HepG2 (cell line): ENCODE measurements around the gene TOMM7. TPM values are rescaled to one million over a fixed set of nuclear protein-coding genes. Genes with fewer than 3 reads are reported as not detected.

Source experiments
- ATAC-seq: fragments of 200-7000 bp; cut with Tn5 transposase; 3 replicates; pipeline ENCODE4 v1.9.1; 2020; ENCODE audit warnings: mild to moderate bottlenecking, moderate library complexity
- BruUV-seq: library from RNA; stranded (reverse); fragments of 400-500 nt; replicated peaks from 2 replicates; lab custom pipeline; 2021; lab: Mats Ljungman, UMichigan
- CTCF ChIA-PET: fragments of 300-600 bp; formaldehyde crosslinking; extraction: SDS; loops from one replicate; lab custom pipeline; 2021; ENCODE audit warnings: low total read pairs, inconsistent platforms, low intra/inter-chr PET ratio; lab: Yijun Ruan, JAX
- POLR2A ChIA-PET: fragments of 350-600 bp; sonication (Branson Sonifier 250); formaldehyde crosslinking; loops from one replicate; lab custom pipeline; 2020; ENCODE audit warnings: antibody characterized with exemption, inconsistent platforms; lab: Yijun Ruan, JAX
- DNase-seq: peaks from one replicate; pipeline ENCODE4 v3.0.0-alpha.2; 2015; ENCODE audit warnings: low spot score
- FAIRE-seq: peaks from 3 replicates; lab custom pipeline; 2011; peaks lifted over from hg19 to GRCh38; lab: Jason Lieb, UNC
- H2AFZ ChIP-seq: one replicate; pipeline ENCODE4 v1.6.1; 2011; ENCODE audit warnings: low read length, inconsistent platforms
- H3K27ac ChIP-seq: fragments of 300-600 bp; 3 replicates; pipeline ENCODE4 v1.8.0; 2011; ENCODE audit warnings: mixed run types, mild to moderate bottlenecking, mixed read lengths, low read length, inconsistent platforms; ENCODE audit not compliant: insufficient read depth; ENCODE audit errors: extremely low read length
- H3K27me3 ChIP-seq, 2 experiments: fragments of 200-600 bp in 1 of 2; 2 replicates in 1 of 2; 3 replicates in 1 of 2; pipeline versions ENCODE4 v1.6.0 to v1.8.0; 2011; ENCODE audit warnings: low read length in 2 of 2, mild to moderate bottlenecking in 2 of 2, moderate library complexity in 2 of 2, inconsistent platforms in 1 of 2; ENCODE audit not compliant: insufficient read depth in 2 of 2, control insufficient read depth in 1 of 2
- H3K36me3 ChIP-seq, 2 experiments: fragments of 200-600 bp in 1 of 2; replicated peaks in 1 of 2; 2 replicates in 1 of 2; 3 replicates in 1 of 2; pipeline versions ENCODE4 v1.5.1 to v1.8.0; 2011; ENCODE audit warnings: low read length in 2 of 2, inconsistent platforms in 1 of 2; ENCODE audit not compliant: insufficient read depth in 2 of 2, control insufficient read depth in 1 of 2
- H3K4me1 ChIP-seq: 2 replicates; pipeline ENCODE4 v1.5.1; 2012; ENCODE audit warnings: low read length, inconsistent platforms; ENCODE audit not compliant: insufficient read depth
- H3K4me2 ChIP-seq: 2 replicates; pipeline ENCODE4 v1.6.0; 2011; ENCODE audit warnings: low read depth, low read length, inconsistent platforms
- H3K4me3 ChIP-seq, 3 experiments: fragments of 200-600 bp in 1 of 3; sonication (generic), shearing (Covaris generic) in 1 of 3; replicated peaks in 1 of 3; 2 replicates each; pipeline ENCODE4 v1.5.1; 2011 to 2016; ENCODE audit warnings: low read length in 3 of 3, inconsistent platforms in 2 of 3, low read depth in 2 of 3, mild to moderate bottlenecking in 2 of 3, control low read depth in 1 of 3, mixed read lengths in 1 of 3; ENCODE audit not compliant: insufficient read depth in 1 of 3
- H3K79me2 ChIP-seq: one replicate; pipeline ENCODE4 v1.6.1; 2011; ENCODE audit warnings: low read length, inconsistent platforms; ENCODE audit not compliant: insufficient read depth
- H3K9ac ChIP-seq: 2 replicates; pipeline ENCODE4 v1.6.0; 2011; ENCODE audit warnings: mild to moderate bottlenecking, low read depth, low read length, inconsistent platforms; ENCODE audit not compliant: insufficient read depth
- H3K9me3 ChIP-seq: 2 replicates; pipeline ENCODE4 v1.5.1; 2012; ENCODE audit warnings: mild to moderate bottlenecking, low read length
- H4K20me1 ChIP-seq: 2 replicates; pipeline ENCODE4 v1.6.0; 2011; ENCODE audit warnings: inconsistent platforms, mild to moderate bottlenecking, low read length, moderate library complexity; ENCODE audit not compliant: insufficient read depth
- KDM1A ChIP-seq: IDR thresholded peaks from 2 replicates; pipeline ENCODE4 v1.6.1; 2016; ENCODE audit warnings: missing compliant biosample characterization
- SMC3 ChIP-seq: IDR thresholded peaks from 2 replicates; pipeline ENCODE4 v1.6.1; 2011; ENCODE audit warnings: low read length, improper control_type of control experiment
- TERF1 ChIP-seq: sonication (generic); formaldehyde crosslinking; IDR thresholded peaks from 2 replicates; pipeline ENCODE4 v1.8.0; 2022; ENCODE audit warnings: mild to moderate bottlenecking, missing genetic modification reagents, moderate library complexity
- ZNF280D ChIP-seq: sonication (generic); formaldehyde crosslinking; IDR thresholded peaks from 2 replicates; pipeline ENCODE4 v1.5.1; 2020; ENCODE audit warnings: mild to moderate bottlenecking, missing genetic modification reagents
- ZNF589 ChIP-seq: sonication (generic); formaldehyde crosslinking; conservative IDR thresholded peaks from 2 replicates; pipeline ENCODE4 v1.8.0; 2022; ENCODE audit warnings: mild to moderate bottlenecking, moderate library complexity, missing genetic modification reagents
- ZUFSP ChIP-seq: sonication (generic); formaldehyde crosslinking; IDR thresholded peaks from 2 replicates; pipeline ENCODE4 v1.9.0; 2021; ENCODE audit warnings: missing genetic modification reagents, mild to moderate bottlenecking, borderline replicate concordance
- WGBS: methylation state at CpG from one replicate; pipeline ENCODE4 v1.1.6; 2017; ENCODE audit warnings: low lambda C conversion rate; 5-methylcytosine and 5-hydroxymethylcytosine counted together
- in situ Hi-C: cut with HindIII; loops from 2 replicates; pipeline ENCODE4 v1.10.0; 2017; ENCODE audit warnings: low pct_unique_long_range_greater_than_20kb; ENCODE audit not compliant: extremely low pct_ligation_motif_present
- intact Hi-C: fragments of 100-400 bp; cut with micrococcal nuclease; formaldehyde crosslinking; loops from one replicate; pipeline ENCODE4 v1.10.0; 2022; ENCODE audit not compliant: unreplicated experiment
- polyA plus RNA-seq, 8 experiments: library from polyadenylated mRNA; depleted of rRNA in 3 of 8; stranded (reverse) in 7 of 8; unstranded in 1 of 8; fragments of >200 nt; fragmentation: Illumina TruSeq in 4 of 8; extraction: Trizol in 4 of 8; gene quantifications; 2 replicates each; pipeline versions ENCODE4 v1.2.1 to v1.2.3, GENCODE V29; 2011 to 2016; ENCODE audit warnings: low read depth in 4 of 8, missing spikeins in 1 of 8, mixed read lengths in 1 of 8; ENCODE audit not compliant: insufficient read depth in 1 of 8
- total RNA-seq, 5 experiments: library from RNA; depleted of rRNA; stranded (reverse); fragments of >200 nt; fragmentation: Illumina TruSeq; extraction: Trizol; gene quantifications; 2 replicates each; pipeline ENCODE4 v1.2.3, GENCODE V29; 2016; ENCODE audit warnings: low read depth in 1 of 5

TOMM7 gene
- total and polyA plus RNA-seq, 2 of the 13 experiments (the other 11 are each of a cell fraction or from before 2014, with no cell fraction given) = 251 to 369 TPM

- in situ Hi-C loops (no loop called here), intact Hi-C loops (no loop called here)
- FAIRE-seq = no peak
- Histone ChIP-seq H3K27ac (no peak overlapping the region), H4K20me1 (no peaks in the 10 kb centered on the region), H3K79me2 (no peaks in the 10 kb centered on the region), H2AFZ (no peak overlapping the region), H3K27me3 (peaks cover 1 to 8% of the 10 kb centered on the region in 2 experiments; a peak in 4 of 5 replicates), H3K9ac (no peak overlapping the region), H3K9me3 (no peaks in the 10 kb centered on the region), H3K36me3 (no peaks in the 10 kb centered on the region), H3K4me3 (no peak overlapping the region), H3K4me2 (no peak overlapping the region)
- CTCF ChIA-PET = no interaction called here
- BruUV-seq = no TSS peak
- POLR2A ChIA-PET = no interaction called here
- ATAC-seq = no peak
- no peak for DNase-seq
- WGBS = 36% methylated on average over 4 of the region's 4 CpGs
- TF ChIP-seq SMC3 (no peak), TERF1 (CRISPR knock-in tag) (no peak), ZNF589 (CRISPR knock-in tag) (no peak), ZUFSP (CRISPR knock-in tag) (no peak), KDM1A (CRISPR knock-in tag) (no peak), ZNF280D (CRISPR knock-in tag) (no peak)
- TF ChIP-seq, all 625 proteins: peak for 0
- H3K4me1 ChIP-seq = no peaks in the 10 kb centered on the region
Measured at GRCh38 chr7:22845221-22845834, 22.7 kb upstream of the TOMM7 start.
